Cerebellar nuclear complex (tissue), 1 donor: ENCODE results near the gene PPTC7.
"Not testable (repeated sequence)": the region's sequence is repeated elsewhere in the genome, so short reads cannot be mapped to it uniquely, and the experiment has no call there.

Experiments used
- DNase-seq, 2 experiments: peaks; one replicate each; lab custom pipeline; 2025; lab: John Stamatoyannopoulos, UW

Gene PPTC7

DNA sequence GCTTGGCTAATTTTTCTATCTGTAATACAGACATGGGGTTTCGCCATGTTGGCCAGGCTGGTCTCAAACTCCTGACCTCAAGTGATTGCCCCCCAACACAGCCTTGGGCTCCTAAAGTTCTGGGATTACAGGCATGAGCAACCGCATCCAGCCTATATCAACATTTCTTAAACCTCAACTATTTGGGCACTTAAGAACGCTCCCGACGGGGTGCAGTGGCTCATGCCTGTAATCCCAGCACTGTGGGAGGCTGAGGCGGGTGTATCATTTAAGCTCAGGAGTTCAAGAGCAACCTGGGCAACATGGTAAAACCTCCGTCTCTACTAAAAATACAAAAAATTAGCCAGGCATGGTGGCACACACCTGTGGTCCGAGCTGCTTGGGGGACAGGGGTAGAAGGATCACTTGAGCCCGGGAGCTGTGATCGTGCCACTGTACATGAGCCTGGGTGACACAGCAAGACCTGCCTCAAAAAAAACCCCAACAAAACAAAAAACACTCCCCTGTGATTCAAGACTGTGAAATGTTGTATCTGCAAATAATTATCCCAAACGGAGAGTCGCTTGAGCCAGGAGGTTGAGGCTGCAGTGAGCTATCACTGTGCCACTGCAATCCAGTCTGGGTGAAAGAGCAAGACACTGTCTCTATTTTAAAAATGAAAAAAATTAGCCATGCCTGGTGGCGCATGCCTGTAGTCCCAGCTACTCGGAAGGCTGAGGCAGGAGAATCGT lies 21.5 kb downstream of the PPTC7 start:
- DNase-seq = no peak

DNA sequence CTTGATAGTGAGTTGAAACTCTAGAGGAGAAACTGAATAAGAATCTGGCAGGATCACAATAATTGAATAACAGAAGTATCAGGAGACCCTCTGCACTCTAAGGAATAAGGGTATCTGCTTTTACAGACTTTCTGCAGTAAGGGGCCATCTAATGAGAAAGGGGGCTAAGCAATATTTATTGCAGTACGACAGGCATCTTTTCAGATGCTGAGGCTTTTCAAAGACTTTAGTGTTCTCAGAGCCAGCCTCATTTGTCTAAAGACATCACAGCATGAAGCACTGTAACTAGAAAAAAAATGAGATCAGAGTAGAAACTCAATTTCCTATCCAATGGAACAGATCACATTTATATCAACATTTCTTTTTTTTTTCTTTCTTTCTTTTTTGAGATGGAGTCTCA lies 22.2 kb downstream of the PPTC7 start:
- no peak for DNase-seq

DNA sequence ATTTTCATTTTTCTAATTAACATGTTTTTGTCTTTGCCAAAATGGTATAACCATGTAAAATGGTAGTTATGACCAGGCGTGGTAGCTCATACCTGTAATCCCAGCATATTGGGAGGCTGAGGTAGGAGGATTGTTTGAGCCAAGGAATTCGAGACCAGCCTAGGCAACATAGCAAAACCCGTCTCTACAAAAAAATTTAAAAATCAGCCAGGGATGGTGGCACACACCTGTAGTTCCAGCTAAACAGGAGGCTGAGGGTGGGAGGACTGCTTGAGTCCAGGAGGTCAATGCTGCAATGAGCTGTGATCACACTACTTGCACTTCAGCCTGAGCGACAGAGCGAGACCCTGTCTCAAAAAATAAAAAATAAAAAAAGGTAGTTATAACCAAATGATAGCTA lies 23.1 kb downstream of the PPTC7 start:
- no peak for DNase-seq

DNA sequence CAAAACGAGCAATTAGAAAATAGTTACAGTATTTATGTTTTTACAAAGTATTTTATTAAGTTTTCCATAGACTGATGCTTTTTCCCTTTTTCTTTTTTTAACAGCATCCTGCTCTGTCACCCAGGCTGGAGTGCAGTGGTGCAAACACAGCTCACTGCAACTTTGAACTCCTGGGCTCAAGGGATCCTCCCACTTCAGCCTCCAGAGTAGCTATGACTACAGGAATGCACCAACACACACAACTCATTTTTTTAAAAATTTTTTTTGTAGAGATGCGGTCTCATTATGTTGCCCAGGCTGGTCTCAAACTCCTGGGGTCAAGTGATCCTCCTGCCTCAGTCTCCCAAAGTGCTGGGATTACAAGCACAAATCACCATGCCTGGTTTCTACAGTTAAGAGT lies 24.2 kb downstream of the PPTC7 start:
- DNase-seq = not testable (repeated sequence)

DNA sequence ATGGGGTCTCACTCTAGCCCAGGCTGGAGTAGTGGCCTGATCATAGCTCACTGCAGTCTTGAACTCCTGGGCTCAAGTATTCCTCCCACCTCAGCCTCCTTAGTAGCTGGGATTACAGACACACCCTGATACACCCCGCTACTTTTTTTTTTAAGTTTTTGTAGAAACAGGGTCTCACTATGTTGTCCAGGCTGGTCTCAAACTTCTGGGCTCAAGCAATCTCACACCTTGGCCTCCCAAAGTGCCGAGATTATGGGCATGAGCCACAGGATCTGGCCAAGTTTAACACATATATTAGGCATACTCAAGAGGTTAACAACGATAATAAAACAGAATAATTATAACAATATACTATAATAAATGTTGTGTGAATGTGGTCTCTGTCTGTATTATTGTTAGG lies 25.8 kb downstream of the PPTC7 start:
- no peak for DNase-seq

DNA sequence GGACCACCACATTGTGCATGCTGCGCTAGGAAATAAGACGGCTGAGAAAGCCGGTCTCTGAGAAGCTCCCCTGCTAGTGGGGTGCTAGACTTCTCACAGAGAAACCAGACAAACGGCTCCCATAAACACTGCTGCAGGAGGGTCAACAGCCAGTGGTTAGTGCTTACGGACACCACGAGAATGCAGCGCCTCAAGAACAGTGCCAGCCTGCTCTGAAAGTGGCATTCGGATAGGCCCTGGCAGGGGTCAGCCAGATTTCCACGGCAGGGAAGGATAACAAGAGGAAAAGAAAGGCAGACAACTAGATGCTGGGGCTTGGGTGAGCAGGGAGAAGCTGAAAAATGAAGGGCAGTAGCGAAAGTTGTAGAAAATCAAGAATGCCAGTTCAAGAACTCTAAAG lies 26.4 kb downstream of the PPTC7 start:
- DNase-seq = no peak

DNA sequence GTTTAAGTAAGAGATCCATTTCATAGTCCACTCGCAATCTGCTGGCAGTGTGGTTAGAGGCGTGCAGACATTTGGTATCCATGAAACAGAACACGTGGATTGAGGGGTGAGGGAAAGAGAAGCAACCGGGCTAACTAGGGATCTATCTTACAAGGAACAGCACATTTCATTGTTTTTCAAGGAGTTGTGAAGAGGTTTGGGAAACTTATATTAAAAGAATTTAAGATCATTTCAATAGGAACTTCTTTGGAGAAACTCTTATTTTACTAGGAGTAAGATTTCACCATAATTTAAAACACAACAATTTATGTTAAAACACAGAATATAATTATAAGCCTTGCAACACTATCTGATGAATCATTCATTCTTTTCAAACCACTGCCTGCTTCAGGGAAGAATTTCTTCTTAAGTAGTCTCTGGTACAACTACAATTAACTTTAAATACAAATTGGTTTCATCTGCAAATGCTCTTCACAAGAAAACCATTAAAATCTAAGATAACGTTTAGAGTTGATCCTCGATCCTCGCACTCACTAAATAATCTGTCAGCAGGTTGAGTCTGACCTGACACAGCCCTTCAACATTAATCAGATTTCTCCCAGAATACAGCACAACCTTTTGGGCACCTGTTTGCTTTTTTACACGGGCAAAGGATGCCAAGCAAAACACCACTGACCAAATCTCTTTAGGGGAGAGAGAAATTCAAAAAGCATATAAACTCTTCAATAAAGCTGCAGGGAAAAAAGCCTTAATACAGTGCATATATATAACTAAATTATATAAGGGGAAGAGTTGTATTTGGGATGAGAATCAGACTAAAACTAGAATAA lies 27.3 kb downstream of the PPTC7 start:
- DNase-seq = no peak

DNA sequence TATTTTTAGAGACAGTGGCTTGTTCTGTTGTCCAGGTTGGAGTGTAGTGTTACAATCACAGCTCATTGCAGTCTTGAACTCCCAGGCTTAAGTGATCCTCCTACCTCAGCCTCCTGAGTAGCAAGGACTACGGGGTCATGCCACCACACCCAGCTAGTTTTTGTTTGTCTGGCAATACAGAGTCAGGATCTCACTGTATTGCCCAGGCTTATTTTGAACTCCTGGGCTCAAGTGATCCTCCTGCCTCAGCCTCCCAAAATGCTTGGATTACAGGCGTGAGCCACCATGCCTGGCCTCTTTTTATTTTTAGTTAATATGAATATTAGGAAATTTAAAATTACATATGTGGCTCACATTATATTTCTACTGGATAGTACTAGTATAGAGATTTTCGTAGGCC lies 28.9 kb downstream of the PPTC7 start:
- no peak for DNase-seq

DNA sequence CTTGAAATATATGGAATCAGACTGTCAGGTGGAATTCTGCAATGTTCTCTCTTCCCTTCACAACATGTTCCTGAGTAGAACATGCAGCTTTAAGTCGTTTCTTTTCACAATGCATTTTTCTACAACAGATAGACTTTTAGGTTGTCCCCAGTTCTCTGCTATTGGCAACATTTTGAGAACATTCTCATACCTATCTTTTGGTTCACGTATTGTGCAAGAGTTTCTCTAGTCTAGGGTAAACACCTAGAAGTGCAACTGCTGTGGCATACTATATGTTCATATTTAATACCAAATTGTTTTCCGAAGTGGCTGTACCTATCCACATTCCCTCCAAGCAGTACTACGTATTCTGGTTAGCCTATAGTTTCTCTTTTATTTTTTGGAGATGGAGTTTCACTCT lies 32.1 kb downstream of the PPTC7 start:
- DNase-seq = no peak

DNA sequence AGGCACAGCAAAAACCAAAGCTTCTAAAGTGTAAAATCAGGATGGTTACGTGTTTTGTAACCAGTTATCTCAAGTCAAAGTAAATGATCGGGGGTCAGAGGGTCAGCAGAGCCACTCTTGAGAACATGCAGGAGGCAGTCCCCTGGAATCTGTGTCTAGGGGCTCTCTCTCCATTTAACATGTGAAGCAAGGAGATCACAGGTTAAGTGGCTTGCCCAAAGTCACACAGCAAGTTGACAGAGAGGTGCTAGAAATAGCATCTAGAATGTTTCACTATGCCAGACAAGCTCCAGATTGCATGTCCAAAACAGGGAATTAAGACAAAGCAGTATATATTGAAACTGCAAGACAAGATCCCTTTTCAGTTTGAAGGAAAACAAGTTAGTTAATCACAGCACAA lies 33.4 kb downstream of the PPTC7 start:
- no peak for DNase-seq

DNA sequence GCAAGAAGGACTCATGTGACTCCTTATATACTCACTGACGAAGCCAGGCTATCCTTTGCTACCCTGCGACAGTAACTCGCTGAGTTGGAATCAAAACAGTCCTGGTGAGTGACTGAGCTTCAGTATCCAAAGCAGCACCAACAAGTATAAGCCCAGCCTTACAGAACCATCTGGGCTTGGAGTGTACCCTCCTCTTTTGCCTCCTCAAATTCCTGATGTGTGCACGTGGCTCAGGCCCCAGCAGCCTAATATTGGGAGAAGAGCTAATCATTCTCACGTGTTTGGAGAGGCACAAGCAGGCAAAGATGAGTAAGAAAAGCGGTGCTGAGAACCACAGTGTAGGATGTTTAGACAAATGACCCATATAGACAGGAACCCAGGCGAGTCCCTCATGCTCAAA lies 34.4 kb downstream of the PPTC7 start:
- DNase-seq = no peak

DNA sequence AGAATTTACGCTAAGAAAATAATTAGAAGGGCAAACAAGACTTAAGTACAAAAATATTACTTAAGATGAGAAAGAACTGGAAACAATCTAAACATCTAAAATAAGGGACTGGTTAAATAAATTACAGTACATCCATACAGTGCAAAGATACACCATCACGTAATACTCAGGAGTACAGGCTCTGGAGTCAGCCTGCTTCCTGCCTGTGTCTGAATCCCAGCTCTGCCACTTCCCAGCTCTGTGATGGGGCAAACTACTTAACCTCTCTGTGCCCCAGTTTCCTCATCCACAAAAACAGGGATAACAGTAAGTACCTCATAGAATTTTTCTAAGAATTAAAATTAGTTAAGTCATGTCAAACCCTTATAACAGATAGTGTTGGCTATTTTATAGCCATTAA lies 36.0 kb downstream of the PPTC7 start:
- DNase-seq = no peak

DNA sequence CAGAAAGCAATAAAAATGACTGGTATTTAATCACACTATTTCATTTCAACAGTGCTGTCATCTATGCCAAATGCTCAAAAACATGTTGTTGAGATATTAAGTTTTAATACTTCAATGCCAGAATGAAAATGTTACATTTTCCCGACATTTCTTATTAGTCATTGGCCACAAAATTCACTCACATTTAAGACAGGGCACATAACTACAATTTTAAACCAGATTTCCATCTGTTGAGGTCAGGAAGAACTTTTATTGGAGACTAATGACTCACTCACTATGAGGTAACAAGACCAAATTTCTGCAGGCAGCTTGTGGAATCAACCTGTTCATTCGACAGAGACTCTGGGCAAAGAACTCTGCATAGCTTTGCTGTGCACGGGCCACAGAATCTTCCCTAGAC lies 36.8 kb downstream of the PPTC7 start:
- no peak for DNase-seq

DNA sequence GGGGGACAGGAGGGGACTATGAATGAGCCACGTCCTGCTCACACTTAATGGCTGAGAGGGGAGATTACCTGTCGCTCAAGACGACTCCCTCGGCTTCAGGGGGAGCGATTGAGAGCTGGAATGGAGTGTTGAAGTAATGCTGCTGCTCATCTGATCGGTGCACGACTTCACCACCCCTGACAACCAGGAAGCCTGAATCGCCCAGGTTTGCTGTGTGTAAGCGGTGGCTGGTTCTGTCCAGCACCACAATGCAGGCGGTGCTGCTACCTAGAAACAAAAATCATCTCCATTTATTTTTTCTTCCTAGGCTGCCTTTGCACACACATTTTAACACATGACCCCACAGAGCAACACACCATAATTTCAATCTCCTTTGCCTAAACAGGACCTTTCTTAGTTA lies 37.3 kb downstream of the PPTC7 start:
- DNase-seq = no peak

DNA sequence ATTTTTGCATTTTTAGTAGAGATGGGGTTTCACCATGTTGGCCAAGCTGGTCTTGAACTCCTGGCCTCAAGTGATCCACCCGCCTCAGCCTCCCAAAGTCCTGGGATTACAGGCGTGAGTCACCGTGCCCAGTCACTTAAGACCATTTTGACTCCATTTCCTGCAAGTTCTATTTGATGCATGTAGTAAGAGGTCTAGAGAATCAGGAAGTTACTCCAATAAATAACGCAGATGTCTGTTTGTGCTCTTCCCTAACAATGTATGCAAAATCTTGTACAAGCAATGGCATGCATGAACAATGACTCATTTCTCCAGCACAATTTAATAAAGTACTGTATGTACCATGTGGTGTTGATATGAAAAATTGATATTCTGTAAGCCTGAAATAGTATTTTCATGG lies 37.9 kb downstream of the PPTC7 start:
- not testable (repeated sequence) for DNase-seq

DNA sequence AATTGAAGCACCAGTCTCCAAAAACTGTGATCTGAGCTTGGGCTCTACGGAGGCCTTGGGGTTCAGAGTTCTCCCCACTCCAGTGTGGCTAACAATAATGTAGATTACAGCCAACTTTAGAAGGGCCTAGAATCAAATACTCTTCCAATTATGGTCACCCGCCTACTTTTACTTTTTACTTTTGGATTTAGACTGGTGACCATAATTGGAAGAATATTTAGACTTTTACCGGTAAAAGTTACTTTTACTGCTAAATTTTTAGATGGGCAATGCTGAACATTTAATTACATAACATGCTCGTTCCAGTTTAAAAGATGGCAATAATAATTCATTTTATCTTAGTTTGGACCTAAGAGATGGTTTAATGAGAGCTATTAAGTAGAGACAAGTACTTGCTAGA lies 39.2 kb downstream of the PPTC7 start:
- DNase-seq = no peak

DNA sequence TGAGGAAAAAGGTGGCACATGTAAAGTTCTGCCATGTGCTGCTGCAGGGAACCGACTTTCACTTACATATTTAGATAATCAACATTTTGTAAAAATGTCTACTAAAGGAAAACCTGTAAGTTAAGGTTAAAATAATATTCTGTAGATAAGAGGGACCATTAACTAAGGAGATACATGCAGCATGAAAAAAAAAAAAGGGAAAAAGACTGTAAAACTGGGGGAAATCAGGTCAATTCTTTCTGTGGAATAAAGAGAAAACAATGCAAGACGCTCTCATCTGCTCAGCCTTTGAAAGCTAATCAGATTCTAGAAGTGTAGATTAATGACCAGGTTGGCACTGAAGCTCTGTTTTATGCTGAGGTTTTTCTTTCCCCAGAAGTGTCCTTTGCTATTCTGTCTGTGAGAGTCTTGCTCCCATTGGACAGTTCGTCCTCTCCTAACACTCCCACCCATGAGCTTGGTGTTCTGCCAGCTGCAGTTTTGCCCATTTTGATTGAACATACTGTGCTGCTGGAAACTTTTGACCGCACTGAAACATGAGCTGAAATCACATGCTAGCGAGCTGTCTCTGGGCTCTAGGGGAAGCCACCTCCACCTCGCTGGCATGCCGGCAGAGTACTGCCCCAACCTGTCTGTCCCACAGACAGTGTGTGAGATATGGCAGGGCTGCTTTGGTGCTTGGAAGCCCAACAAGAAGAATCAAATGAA lies 39.7 kb downstream of the PPTC7 start:
- DNase-seq = peak in 1 of 2 experiments; percentile 23

DNA sequence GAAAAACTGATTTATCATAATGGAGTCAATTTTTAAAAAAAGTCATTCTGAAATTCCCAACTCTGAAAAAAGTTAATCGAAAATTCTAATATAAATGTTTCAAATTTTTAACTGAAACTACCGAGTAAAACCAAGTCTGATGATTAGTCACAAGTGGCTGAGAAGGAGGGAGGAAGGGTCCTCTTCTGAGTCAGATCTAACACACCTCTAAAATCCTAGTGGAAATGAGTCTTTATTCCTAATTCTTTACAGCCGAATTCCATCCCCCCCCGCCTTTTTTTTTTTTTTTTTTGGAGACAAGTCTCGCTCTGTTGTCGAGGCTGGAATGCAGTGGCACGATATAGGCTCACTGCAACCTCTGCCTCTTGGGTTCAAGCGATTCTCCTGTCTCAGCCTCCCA lies 43.1 kb downstream of the PPTC7 start:
- DNase-seq = no peak

DNA sequence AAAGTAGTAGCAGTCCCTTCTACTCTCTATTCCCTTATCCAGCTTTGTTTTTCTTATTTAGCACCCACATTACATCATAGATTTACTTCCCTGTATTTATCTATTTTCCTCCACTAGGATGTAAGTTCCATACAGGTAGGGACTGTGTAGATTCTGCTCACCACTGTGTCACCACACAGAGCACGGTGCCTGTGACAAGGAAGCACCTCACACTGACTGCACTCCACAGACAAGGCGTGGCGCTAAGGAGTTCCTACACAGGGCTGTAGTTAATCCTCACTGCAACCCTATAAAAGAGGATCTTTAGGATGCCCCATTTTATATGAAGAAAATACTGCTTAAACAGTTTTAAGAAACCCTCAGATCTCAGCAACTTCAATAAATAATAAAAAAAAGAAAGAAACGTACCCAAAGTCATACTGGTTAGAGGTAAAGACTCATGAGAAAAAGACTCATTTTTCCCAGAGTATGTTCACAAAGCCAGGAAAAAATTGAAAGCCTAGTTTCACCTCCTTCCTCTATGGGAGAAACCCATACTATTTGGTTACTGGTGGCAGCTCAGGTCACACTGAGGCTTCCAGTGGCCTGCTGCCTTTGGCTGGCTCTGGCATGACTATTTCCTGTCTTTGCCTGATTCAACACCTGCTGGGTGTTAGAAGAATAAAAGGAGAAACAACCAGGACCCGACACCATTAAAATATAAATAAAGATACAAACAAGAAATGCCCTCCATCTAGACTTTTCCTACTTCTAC lies 44.1 kb downstream of the PPTC7 start:
- DNase-seq = no peak

DNA sequence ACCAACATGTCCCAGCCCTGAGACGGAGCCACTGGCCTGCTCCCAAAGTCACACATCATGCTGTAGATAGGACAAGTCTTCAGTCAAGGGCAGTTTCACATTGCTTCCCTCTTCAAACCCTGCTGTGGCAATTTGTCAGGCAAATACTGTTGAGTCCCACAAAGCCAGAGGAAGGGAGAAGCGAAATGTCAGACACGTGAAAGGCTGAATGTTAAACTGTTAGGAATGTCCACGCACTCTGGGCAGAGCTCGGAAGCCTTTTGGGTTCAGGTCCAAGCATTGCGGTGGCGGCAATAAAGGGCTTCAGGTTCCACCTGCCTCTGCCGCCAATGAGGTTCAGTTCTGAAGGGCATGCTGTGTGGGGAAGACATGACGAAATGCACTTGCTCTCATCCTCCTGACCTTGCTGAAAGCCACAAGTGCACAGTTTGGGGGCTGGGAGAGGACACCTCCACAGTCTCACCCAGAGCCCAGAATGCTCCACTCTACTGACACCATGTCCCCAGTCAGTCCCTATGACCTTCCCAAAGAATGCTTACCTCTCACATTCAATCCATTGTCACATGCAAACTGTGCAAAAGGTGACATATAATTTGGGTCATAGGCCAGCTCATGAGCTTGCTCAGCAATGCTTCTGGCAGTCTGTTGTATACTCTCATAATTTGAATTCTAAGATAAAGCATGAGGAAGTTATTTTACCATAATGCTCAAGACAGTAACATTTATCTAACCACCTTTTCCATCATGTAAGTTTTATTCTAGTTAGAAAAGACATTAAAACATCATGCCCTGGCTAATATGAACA lies 45.3 kb downstream of the PPTC7 start:
- no peak for DNase-seq

DNA sequence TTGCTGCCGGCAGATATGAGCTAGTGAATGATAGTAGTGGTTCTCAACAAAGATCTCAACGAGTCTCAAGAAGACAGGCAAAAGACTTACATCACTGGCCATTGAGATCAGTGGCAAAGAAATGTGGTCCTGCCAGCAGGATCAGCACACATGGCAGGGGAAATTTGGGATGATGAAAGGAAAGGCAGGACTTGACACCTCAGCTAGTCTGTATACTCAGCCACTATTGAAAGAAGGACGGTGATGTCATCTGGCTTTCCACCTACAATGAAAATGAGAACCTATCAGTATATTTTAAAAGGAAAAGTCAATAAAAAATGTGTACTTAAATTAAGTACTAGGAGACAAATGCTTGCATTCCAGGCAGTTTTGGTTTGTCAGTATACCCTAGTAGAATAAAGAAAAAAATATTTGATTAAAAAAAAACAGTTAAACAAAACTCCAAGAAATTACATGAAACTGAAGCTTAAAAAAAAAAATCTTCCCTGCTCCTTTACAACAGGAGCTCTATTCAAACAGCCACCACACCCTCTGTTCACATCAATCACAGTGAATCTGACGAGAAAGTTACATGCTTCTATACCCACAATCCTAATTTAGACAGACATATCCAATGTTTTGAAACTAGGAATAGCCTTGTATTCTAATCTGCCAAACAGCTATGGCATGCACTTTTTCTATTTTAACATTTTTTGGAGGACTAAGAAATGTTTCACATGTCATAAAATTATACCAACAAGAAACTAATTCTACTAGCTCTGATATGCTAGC lies 46.1 kb downstream of the PPTC7 start:
- DNase-seq = no peak
